RWPE1 (cell line): ENCODE results near the gene C3orf49.

ENCODE experiments used
- CTCF ChIA-PET: fragments of 350-600 bp; sonication (Branson Sonifier 250); formaldehyde crosslinking; extraction: SDS; loops from one replicate; lab custom pipeline; 2021; lab: Yijun Ruan, JAX
- POLR2A ChIA-PET: fragments of 400-600 bp; formaldehyde crosslinking; extraction: SDS; loops from one replicate; lab custom pipeline; 2020; ENCODE audit warnings: antibody characterized with exemption; ENCODE audit not compliant: low non-redundant PET; lab: Yijun Ruan, JAX
- DNase-seq: peaks from one replicate; pipeline ENCODE4 v3.0.0; 2012; ENCODE audit warnings: low spot score
- H3K27ac ChIP-seq: fragments of 450-650 bp; 2 replicates; pipeline ENCODE4 v1.5.1; 2017
- TF ChIP-seq, protein P1 (sequence below): fragments of 450-650 bp; conservative IDR thresholded peaks from 2 replicates; pipeline ENCODE4 v1.5.1; 2017; ENCODE audit warnings: low read depth, mild to moderate bottlenecking

C3orf49 gene

DNA sequence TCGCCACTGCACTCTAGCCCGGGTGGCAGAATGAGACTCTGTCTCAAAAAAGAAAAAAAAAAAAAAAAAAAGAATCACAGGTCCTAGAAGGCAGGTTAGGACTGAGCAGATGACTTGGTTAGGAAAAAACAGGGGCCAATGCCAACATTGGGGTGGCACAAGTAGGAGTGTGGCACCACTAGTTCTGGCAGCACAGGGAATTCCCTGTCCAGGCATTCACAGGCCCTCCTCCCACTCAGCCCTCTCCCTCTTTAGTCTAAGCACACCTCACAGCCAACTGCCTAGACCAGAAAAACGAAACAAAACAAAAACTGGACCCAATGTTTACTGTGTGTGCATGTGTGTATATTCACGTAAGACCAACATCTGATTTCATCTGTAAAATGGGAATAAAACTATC lies 34.0 kb downstream of the C3orf49 start:
- TF ChIP-seq, protein P1, sequence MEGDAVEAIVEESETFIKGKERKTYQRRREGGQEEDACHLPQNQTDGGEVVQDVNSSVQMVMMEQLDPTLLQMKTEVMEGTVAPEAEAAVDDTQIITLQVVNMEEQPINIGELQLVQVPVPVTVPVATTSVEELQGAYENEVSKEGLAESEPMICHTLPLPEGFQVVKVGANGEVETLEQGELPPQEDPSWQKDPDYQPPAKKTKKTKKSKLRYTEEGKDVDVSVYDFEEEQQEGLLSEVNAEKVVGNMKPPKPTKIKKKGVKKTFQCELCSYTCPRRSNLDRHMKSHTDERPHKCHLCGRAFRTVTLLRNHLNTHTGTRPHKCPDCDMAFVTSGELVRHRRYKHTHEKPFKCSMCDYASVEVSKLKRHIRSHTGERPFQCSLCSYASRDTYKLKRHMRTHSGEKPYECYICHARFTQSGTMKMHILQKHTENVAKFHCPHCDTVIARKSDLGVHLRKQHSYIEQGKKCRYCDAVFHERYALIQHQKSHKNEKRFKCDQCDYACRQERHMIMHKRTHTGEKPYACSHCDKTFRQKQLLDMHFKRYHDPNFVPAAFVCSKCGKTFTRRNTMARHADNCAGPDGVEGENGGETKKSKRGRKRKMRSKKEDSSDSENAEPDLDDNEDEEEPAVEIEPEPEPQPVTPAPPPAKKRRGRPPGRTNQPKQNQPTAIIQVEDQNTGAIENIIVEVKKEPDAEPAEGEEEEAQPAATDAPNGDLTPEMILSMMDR = no peak
- ChIA-PET CTCF (no interaction called here), POLR2A (no interaction called here)

DNA sequence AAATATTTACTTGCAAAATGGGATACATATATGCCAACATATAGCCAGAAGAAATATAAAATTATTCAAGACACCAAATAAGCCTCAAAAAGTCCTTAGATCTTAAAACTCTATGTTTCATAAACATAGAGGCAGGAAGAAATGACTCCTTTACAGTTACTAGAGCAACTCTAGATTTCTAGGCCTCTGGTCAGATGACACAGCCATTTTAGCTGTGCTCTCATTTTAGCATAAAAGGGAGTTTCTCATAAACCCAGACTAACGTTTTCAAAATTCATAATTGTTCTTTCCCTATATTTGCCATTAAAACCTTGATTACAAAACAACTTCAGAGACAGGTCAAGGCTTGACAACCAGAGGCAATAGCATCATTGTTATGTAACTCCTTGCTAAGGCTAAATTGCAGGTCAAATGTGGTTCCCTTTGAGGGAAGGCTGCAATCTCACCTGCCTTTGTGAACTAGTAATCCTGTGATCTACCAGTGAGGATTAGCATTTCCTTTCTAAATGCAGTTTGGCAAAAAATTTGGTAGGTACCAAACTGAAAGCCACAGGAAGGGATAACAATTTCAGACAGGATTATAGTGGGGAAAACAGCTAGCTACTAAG lies 36.3 kb downstream of the C3orf49 start:
- TF ChIP-seq, protein P1 = no peak
- H3K27ac ChIP-seq = no peak overlapping the region
- DNase-seq = no peak
- POLR2A ChIA-PET = no interaction called here
- CTCF ChIA-PET = interaction anchor here (0.5 kb wide), 1 partner anchor 466 kb away, joined by 5 read pairs; no protein-coding TSS in a partner anchor

More for the DNA sequence above, 34.0 kb downstream of the C3orf49 start:
- H3K27ac ChIP-seq = no peak overlapping the region
- DNase-seq = no peak

DNA sequence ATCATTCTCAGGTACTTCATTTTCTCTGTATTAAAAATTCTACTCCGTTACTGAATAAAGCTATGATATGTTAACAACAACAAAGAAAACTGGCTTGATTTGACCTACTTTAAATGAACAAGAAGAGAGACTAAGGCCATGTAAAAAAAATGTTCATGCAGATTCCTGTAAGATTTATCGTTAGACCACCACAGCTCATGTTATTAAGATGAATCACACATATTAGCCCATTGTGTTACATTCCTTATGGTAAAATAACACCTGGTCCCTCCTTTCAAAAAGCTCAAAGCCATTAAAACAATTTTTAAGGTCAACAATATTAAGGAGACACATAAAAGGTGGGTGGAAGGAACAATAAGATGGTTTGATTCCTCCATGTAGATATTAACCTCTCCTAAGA lies 38.2 kb downstream of the C3orf49 start:
- ChIA-PET POLR2A (no interaction called here), CTCF (no interaction called here)
- DNase-seq = no peak
- TF ChIP-seq, protein P1 = no peak
- H3K27ac ChIP-seq = no peak overlapping the region

DNA sequence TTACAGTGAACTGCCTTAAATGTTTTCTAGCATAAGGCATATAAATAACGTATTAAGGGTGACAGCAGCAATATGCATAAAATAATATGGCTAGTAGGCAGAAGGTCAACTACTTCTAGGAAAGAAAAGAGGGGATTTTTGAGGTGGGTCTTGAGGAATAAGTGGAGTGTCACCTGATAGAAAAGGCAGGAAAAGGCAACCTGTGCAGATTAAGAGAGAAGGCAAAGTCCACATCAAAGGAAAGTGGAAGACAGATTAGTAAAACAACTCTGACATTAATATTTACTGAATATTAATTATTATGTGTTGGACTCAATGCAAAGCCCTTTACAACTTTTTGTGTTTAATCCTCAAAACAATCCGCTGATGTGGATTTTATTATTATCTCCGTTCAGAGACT lies 41.7 kb downstream of the C3orf49 start:
- CTCF ChIA-PET = no interaction called here
- TF ChIP-seq, protein P1 = no peak
- no peak overlapping the region for H3K27ac ChIP-seq
- DNase-seq = no peak
- POLR2A ChIA-PET = no interaction called here

DNA sequence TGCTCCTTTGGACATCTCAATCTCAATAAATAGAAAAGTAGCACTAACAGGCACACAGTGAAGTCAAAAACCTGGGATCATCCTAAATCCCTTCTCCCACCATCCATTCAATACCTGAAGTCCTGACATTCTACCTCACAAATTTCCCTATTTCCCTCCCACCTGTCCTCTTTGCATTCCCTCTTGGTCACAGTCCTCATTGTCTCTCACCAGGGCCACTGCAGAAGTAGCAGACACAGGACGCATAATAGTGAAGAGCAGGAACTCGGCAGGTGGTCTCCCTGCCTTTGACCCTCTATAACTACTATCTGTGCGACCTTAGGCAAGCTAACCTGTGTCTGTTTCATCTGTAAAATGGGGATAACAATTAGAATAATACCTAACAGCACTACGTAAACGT lies 42.2 kb downstream of the C3orf49 start:
- POLR2A ChIA-PET = no interaction called here
- CTCF ChIA-PET = no interaction called here
- TF ChIP-seq, protein P1 = no peak
- no peak overlapping the region for H3K27ac ChIP-seq
- DNase-seq = no peak

DNA sequence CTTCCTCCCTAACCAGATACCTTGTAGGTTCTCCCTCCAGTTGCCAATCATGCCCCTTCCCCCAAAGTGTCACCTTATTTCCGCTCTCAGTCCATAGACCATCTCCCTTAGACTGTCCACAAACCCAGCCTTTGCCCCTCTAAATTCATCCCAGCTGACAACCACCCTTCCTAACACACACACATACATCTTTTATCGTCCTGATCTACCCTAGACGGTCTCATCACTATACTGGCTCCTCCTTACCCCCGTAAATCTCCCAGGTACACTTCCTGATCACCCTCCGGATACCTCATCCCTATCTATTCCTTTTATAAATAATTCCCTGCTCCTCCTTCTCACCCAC lies 43.7 kb downstream of the C3orf49 start:
- POLR2A ChIA-PET = no interaction called here
- H3K27ac ChIP-seq = peak overlapping the region; percentile 87
- peak; percentile 15 for DNase-seq
- CTCF ChIA-PET = no interaction called here
- TF ChIP-seq, protein P1 = no peak
